GM12878 (cell line): ENCODE results near the gene PLB1. TPM values are rescaled to one million over a fixed set of nuclear protein-coding genes. Genes with fewer than 3 reads are reported as not detected.

Experiments
- SMARCA5 ChIP-seq: fragments of 450-650 bp; IDR thresholded peaks from 2 replicates; pipeline ENCODE4 v1.6.1; 2017; ENCODE audit warnings: mild to moderate bottlenecking
- ZBTB33 ChIP-seq: fragments of 450-650 bp; IDR thresholded peaks from 2 replicates; pipeline ENCODE4 v1.6.1; 2017; ENCODE audit warnings: mild to moderate bottlenecking
- polyA plus RNA-seq, 11 experiments: library from polyadenylated mRNA; depleted of rRNA in 4 of 11; unstranded in 6 of 11; stranded (reverse) in 5 of 11; fragments of >200 nt; fragmentation: Nextera tagmentation in 4 of 11; fragmentation: Illumina TruSeq in 1 of 11; extraction: Ambion mirVana in 4 of 11; extraction: Trizol in 1 of 11; gene quantifications; 1 replicate in 1 of 11; 2 replicates in 10 of 11; pipeline versions ENCODE4 v1.2.1 to v1.2.3, GENCODE V29; 2011 to 2016; ENCODE audit warnings: inconsistent platforms in 2 of 11, missing spikeins in 2 of 11, low read depth in 1 of 11
- total RNA-seq, 4 experiments: library from RNA; depleted of rRNA in 3 of 4; stranded (reverse); fragments of >200 nt in 3 of 4; fragmentation: Illumina TruSeq in 1 of 4; extraction: Trizol in 1 of 4; gene quantifications; 2 replicates each; pipeline versions ENCODE4 v1.2.1 to v1.2.3, GENCODE V29; 2013 to 2021
- TF ChIP-seq, protein P1 (sequence below): fragments of 450-650 bp; formaldehyde crosslinking; IDR thresholded peaks from 2 replicates; pipeline ENCODE4 v1.4.0; 2020; ENCODE audit warnings: mild to moderate bottlenecking, moderate library complexity
- TF ChIP-seq, protein P2 (sequence below): fragments of 450-650 bp; IDR thresholded peaks from 2 replicates; pipeline ENCODE4 v1.6.1; 2018; ENCODE audit warnings: mild to moderate bottlenecking, low read depth, moderate library complexity; ENCODE audit not compliant: partially characterized antibody
- TF ChIP-seq, protein P3 (sequence below): fragments of 450-650 bp; IDR thresholded peaks from 2 replicates; pipeline ENCODE4 v1.6.1; 2016; ENCODE audit warnings: mild to moderate bottlenecking, moderate library complexity, borderline replicate concordance

Gene PLB1
- total and polyA plus RNA-seq, 10 of the 15 experiments (the other 5 are each of a cell fraction or from before 2014, with no cell fraction given), result 0.03 to 0.49 (median 0.28) TPM

- TF ChIP-seq, protein P1, sequence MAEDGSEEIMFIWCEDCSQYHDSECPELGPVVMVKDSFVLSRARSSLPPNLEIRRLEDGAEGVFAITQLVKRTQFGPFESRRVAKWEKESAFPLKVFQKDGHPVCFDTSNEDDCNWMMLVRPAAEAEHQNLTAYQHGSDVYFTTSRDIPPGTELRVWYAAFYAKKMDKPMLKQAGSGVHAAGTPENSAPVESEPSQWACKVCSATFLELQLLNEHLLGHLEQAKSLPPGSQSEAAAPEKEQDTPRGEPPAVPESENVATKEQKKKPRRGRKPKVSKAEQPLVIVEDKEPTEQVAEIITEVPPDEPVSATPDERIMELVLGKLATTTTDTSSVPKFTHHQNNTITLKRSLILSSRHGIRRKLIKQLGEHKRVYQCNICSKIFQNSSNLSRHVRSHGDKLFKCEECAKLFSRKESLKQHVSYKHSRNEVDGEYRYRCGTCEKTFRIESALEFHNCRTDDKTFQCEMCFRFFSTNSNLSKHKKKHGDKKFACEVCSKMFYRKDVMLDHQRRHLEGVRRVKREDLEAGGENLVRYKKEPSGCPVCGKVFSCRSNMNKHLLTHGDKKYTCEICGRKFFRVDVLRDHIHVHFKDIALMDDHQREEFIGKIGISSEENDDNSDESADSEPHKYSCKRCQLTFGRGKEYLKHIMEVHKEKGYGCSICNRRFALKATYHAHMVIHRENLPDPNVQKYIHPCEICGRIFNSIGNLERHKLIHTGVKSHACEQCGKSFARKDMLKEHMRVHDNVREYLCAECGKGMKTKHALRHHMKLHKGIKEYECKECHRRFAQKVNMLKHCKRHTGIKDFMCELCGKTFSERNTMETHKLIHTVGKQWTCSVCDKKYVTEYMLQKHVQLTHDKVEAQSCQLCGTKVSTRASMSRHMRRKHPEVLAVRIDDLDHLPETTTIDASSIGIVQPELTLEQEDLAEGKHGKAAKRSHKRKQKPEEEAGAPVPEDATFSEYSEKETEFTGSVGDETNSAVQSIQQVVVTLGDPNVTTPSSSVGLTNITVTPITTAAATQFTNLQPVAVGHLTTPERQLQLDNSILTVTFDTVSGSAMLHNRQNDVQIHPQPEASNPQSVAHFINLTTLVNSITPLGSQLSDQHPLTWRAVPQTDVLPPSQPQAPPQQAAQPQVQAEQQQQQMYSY (CRISPR knock-in tag), result no peak
- no peak for TF ChIP-seq SMARCA5
- TF ChIP-seq, protein P2, sequence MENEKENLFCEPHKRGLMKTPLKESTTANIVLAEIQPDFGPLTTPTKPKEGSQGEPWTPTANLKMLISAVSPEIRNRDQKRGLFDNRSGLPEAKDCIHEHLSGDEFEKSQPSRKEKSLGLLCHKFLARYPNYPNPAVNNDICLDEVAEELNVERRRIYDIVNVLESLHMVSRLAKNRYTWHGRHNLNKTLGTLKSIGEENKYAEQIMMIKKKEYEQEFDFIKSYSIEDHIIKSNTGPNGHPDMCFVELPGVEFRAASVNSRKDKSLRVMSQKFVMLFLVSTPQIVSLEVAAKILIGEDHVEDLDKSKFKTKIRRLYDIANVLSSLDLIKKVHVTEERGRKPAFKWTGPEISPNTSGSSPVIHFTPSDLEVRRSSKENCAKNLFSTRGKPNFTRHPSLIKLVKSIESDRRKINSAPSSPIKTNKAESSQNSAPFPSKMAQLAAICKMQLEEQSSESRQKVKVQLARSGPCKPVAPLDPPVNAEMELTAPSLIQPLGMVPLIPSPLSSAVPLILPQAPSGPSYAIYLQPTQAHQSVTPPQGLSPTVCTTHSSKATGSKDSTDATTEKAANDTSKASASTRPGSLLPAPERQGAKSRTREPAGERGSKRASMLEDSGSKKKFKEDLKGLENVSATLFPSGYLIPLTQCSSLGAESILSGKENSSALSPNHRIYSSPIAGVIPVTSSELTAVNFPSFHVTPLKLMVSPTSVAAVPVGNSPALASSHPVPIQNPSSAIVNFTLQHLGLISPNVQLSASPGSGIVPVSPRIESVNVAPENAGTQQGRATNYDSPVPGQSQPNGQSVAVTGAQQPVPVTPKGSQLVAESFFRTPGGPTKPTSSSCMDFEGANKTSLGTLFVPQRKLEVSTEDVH, result no peak
- TF ChIP-seq, protein P3, sequence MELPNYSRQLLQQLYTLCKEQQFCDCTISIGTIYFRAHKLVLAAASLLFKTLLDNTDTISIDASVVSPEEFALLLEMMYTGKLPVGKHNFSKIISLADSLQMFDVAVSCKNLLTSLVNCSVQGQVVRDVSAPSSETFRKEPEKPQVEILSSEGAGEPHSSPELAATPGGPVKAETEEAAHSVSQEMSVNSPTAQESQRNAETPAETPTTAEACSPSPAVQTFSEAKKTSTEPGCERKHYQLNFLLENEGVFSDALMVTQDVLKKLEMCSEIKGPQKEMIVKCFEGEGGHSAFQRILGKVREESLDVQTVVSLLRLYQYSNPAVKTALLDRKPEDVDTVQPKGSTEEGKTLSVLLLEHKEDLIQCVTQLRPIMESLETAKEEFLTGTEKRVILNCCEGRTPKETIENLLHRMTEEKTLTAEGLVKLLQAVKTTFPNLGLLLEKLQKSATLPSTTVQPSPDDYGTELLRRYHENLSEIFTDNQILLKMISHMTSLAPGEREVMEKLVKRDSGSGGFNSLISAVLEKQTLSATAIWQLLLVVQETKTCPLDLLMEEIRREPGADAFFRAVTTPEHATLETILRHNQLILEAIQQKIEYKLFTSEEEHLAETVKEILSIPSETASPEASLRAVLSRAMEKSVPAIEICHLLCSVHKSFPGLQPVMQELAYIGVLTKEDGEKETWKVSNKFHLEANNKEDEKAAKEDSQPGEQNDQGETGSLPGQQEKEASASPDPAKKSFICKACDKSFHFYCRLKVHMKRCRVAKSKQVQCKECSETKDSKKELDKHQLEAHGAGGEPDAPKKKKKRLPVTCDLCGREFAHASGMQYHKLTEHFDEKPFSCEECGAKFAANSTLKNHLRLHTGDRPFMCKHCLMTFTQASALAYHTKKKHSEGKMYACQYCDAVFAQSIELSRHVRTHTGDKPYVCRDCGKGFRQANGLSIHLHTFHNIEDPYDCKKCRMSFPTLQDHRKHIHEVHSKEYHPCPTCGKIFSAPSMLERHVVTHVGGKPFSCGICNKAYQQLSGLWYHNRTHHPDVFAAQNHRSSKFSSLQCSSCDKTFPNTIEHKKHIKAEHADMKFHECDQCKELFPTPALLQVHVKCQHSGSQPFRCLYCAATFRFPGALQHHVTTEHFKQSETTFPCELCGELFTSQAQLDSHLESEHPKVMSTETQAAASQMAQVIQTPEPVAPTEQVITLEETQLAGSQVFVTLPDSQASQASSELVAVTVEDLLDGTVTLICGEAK, result no peak
- no peak for TF ChIP-seq ZBTB33
Observed at GRCh38 chr2:28565033-28565432, 69.2 kb downstream of the PLB1 start (continued).
